ENCODE measurements around the gene HAVCR2. TPM values are rescaled to one million over a fixed set of nuclear protein-coding genes. Genes with fewer than 3 reads are reported as not detected.
A peak's percentile ranks its signal among the peaks of the same experiment; 100 is the strongest.

Gene HAVCR2
- total and polyA plus RNA-seq, 2 experiments from 2014 or later = 0.49 TPM; not detected in 1

GRCh38 chr5:157115502-157115901, 6.7 kb upstream of the HAVCR2 start:
- no peaks in the 10 kb centered on the region for H3K9me2 ChIP-seq (ENCODE audit: insufficient read depth)
- no peaks in the 10 kb centered on the region for H3F3A ChIP-seq (replicated peaks; ENCODE audit: low read depth)
- H3K4me1 ChIP-seq (ENCODE audit: insufficient read depth) = no peaks in the 10 kb centered on the region
- Mint-ChIP-seq H3K4me1 (peaks cover 3% of the 10 kb centered on the region; the same call in 1 of the 3 replicates), H3K27ac (no peak overlapping the region), H3K36me3 (ENCODE audit: low read depth) (no peaks in the 10 kb centered on the region), H3K27me3 (ENCODE audit: insufficient read depth, low read depth, poor library complexity) (no peaks in the 10 kb centered on the region), H3K4me3 (no peak overlapping the region), H3K9me3 (no peaks in the 10 kb centered on the region)
- no peak overlapping the region for H3K27ac ChIP-seq (ENCODE audit: low read depth)
- H4K20me1 ChIP-seq (replicated peaks; ENCODE audit: insufficient read depth) = no peaks in the 10 kb centered on the region
- H3K4me2 ChIP-seq = no peak overlapping the region
- no peak for DNase-seq (ENCODE audit: low spot score)
- H3K36me3 ChIP-seq (ENCODE audit: insufficient read depth) = no peaks in the 10 kb centered on the region
- TF ChIP-seq ZNF114 (CRISPR knock-in tag; IDR thresholded peaks at IDR 0.05) (no peak), JUNB (IDR thresholded peaks at IDR 0.05; ENCODE audit: unreplicated experiment) (no peak), CREB1 (CRISPR knock-in tag; IDR thresholded peaks at IDR 0.05; ENCODE audit: low read depth) (no peak), NANOG (IDR thresholded peaks at IDR 0.05; ENCODE audit: borderline replicate concordance) (no peak), POLR2AphosphoS5 (IDR thresholded peaks at IDR 0.05; ENCODE audit: low read depth) (no peak), EZH2 (IDR thresholded peaks at IDR 0.05; ENCODE audit: low read depth, unreplicated experiment) (no peak), CTCF (conservative IDR thresholded peaks at IDR 0.05; ENCODE audit: low read depth in 2 of 2) (no peak), EZH2phosphoT487 (IDR thresholded peaks at IDR 0.05; ENCODE audit: unreplicated experiment) (no peak), ZNF331 (CRISPR knock-in tag; IDR thresholded peaks at IDR 0.05; ENCODE audit: low read depth) (no peak), STAT1 (IDR thresholded peaks at IDR 0.05; ENCODE audit: unreplicated experiment) (no peak)
- TF ChIP-seq, protein P1, sequence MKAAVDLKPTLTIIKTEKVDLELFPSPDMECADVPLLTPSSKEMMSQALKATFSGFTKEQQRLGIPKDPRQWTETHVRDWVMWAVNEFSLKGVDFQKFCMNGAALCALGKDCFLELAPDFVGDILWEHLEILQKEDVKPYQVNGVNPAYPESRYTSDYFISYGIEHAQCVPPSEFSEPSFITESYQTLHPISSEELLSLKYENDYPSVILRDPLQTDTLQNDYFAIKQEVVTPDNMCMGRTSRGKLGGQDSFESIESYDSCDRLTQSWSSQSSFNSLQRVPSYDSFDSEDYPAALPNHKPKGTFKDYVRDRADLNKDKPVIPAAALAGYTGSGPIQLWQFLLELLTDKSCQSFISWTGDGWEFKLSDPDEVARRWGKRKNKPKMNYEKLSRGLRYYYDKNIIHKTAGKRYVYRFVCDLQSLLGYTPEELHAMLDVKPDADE (IDR thresholded peaks at IDR 0.05) = no peak
- TF ChIP-seq, protein P2, sequence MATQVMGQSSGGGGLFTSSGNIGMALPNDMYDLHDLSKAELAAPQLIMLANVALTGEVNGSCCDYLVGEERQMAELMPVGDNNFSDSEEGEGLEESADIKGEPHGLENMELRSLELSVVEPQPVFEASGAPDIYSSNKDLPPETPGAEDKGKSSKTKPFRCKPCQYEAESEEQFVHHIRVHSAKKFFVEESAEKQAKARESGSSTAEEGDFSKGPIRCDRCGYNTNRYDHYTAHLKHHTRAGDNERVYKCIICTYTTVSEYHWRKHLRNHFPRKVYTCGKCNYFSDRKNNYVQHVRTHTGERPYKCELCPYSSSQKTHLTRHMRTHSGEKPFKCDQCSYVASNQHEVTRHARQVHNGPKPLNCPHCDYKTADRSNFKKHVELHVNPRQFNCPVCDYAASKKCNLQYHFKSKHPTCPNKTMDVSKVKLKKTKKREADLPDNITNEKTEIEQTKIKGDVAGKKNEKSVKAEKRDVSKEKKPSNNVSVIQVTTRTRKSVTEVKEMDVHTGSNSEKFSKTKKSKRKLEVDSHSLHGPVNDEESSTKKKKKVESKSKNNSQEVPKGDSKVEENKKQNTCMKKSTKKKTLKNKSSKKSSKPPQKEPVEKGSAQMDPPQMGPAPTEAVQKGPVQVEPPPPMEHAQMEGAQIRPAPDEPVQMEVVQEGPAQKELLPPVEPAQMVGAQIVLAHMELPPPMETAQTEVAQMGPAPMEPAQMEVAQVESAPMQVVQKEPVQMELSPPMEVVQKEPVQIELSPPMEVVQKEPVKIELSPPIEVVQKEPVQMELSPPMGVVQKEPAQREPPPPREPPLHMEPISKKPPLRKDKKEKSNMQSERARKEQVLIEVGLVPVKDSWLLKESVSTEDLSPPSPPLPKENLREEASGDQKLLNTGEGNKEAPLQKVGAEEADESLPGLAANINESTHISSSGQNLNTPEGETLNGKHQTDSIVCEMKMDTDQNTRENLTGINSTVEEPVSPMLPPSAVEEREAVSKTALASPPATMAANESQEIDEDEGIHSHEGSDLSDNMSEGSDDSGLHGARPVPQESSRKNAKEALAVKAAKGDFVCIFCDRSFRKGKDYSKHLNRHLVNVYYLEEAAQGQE (IDR thresholded peaks at IDR 0.05; ENCODE audit: unreplicated experiment) = no peak
- TF ChIP-seq, protein P3, sequence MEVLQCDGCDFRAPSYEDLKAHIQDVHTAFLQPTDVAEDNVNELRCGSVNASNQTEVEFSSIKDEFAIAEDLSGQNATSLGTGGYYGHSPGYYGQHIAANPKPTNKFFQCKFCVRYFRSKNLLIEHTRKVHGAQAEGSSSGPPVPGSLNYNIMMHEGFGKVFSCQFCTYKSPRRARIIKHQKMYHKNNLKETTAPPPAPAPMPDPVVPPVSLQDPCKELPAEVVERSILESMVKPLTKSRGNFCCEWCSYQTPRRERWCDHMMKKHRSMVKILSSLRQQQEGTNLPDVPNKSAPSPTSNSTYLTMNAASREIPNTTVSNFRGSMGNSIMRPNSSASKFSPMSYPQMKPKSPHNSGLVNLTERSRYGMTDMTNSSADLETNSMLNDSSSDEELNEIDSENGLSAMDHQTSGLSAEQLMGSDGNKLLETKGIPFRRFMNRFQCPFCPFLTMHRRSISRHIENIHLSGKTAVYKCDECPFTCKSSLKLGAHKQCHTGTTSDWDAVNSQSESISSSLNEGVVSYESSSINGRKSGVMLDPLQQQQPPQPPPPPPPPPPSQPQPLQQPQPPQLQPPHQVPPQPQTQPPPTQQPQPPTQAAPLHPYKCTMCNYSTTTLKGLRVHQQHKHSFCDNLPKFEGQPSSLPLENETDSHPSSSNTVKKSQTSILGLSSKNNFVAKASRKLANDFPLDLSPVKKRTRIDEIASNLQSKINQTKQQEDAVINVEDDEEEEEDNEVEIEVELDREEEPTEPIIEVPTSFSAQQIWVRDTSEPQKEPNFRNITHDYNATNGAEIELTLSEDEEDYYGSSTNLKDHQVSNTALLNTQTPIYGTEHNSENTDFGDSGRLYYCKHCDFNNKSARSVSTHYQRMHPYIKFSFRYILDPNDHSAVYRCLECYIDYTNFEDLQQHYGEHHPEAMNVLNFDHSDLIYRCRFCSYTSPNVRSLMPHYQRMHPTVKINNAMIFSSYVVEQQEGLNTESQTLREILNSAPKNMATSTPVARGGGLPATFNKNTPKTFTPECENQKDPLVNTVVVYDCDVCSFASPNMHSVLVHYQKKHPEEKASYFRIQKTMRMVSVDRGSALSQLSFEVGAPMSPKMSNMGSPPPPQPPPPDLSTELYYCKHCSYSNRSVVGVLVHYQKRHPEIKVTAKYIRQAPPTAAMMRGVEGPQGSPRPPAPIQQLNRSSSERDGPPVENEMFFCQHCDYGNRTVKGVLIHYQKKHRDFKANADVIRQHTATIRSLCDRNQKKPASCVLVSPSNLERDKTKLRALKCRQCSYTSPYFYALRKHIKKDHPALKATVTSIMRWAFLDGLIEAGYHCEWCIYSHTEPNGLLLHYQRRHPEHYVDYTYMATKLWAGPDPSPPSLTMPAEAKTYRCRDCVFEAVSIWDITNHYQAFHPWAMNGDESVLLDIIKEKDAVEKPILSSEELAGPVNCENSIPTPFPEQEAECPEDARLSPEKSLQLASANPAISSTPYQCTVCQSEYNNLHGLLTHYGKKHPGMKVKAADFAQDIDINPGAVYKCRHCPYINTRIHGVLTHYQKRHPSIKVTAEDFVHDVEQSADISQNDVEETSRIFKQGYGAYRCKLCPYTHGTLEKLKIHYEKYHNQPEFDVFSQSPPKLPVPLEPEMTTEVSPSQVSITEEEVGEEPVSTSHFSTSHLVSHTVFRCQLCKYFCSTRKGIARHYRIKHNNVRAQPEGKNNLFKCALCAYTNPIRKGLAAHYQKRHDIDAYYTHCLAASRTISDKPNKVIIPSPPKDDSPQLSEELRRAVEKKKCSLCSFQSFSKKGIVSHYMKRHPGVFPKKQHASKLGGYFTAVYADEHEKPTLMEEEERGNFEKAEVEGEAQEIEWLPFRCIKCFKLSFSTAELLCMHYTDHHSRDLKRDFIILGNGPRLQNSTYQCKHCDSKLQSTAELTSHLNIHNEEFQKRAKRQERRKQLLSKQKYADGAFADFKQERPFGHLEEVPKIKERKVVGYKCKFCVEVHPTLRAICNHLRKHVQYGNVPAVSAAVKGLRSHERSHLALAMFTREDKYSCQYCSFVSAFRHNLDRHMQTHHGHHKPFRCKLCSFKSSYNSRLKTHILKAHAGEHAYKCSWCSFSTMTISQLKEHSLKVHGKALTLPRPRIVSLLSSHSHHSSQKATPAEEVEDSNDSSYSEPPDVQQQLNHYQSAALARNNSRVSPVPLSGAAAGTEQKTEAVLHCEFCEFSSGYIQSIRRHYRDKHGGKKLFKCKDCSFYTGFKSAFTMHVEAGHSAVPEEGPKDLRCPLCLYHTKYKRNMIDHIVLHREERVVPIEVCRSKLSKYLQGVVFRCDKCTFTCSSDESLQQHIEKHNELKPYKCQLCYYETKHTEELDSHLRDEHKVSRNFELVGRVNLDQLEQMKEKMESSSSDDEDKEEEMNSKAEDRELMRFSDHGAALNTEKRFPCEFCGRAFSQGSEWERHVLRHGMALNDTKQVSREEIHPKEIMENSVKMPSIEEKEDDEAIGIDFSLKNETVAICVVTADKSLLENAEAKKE (CRISPR knock-in tag; IDR thresholded peaks at IDR 0.05) = no peak
- H3K4me3 ChIP-seq = no peak overlapping the region
- no peaks in the 10 kb centered on the region for H3K27me3 ChIP-seq (ENCODE audit: insufficient read depth)
- no peak for ATAC-seq
- peak overlapping the region; percentile 88 for H2AFZ ChIP-seq
- H3K79me2 ChIP-seq (replicated peaks; ENCODE audit: insufficient read depth) = no peaks in the 10 kb centered on the region

Measured in GM23338 (cell line).